Transverse colon (tissue), 4 donors: ENCODE data around the gene SMYD1. TPM values are rescaled to one million over a fixed set of nuclear protein-coding genes. Genes with fewer than 3 reads are reported as not detected.

Experiments used
- DNase-seq: peaks from one replicate; pipeline ENCODE4 v3.0.0-alpha.2; 2019
- H3K27ac ChIP-seq, 4 donors: fragments of 200-600 bp; sonication (generic); 2 replicates each; pipeline ENCODE4 v1.5.1; 2016 to 2018; ENCODE audit warnings: inconsistent platforms in 4 of 4
- H3K27me3 ChIP-seq: fragments of 200-600 bp; sonication (generic); 2 replicates; pipeline ENCODE4 v1.5.1; 2017; ENCODE audit warnings: inconsistent platforms
- H3K36me3 ChIP-seq, 4 donors: fragments of 200-600 bp; sonication (generic); 2 replicates each; pipeline ENCODE4 v1.5.1; 2017 to 2019; ENCODE audit warnings: inconsistent platforms in 4 of 4
- H3K4me1 ChIP-seq, 4 donors: fragments of 200-600 bp; sonication (generic); 2 replicates each; pipeline ENCODE4 v1.5.1; 2017 to 2020; ENCODE audit warnings: inconsistent platforms in 4 of 4
- H3K4me3 ChIP-seq, 4 donors: fragments of 200-600 bp; sonication (generic); 1 replicate in 1 of 4; 2 replicates in 3 of 4; pipeline versions ENCODE4 v1.5.1 to v1.6.1; 2017 to 2019; ENCODE audit warnings: inconsistent platforms in 4 of 4
- H3K9me3 ChIP-seq, 2 donors: fragments of 200-600 bp; sonication (generic); 2 replicates each; pipeline ENCODE4 v1.5.1; 2017 to 2019; ENCODE audit warnings: inconsistent platforms in 2 of 2
- EP300 ChIP-seq: sonication (generic); formaldehyde crosslinking; IDR thresholded peaks from one replicate; pipeline ENCODE4 v1.6.1; 2017; ENCODE audit warnings: antibody characterized with exemption, low read depth
- POLR2A ChIP-seq: fragments of 450-650 bp; IDR thresholded peaks from one replicate; pipeline ENCODE4 v1.6.1; 2016; ENCODE audit warnings: antibody characterized with exemption, mild to moderate bottlenecking, moderate library complexity
- POLR2AphosphoS5 ChIP-seq, 3 donors: sonication (generic); formaldehyde crosslinking; IDR thresholded peaks; one replicate each; pipeline ENCODE4 v1.6.1; 2016; ENCODE audit warnings: antibody characterized with exemption in 3 of 3
- WGBS, 2 donors: methylation state at CpG; one replicate each; pipeline ENCODE4 v1.1.5; 2018; ENCODE audit warnings: low coverage in 1 of 2; 5-methylcytosine and 5-hydroxymethylcytosine counted together
- in situ Hi-C, 4 donors: fragments of 200-750 bp; cut with MboI; loops; one replicate each; pipeline versions ENCODE4 v1.15.0 to v1.15.1; 2017; ENCODE audit warnings: low sequenced_read_pairs in 3 of 4, low pct_ligation_motif_present in 1 of 4, low pct_unique_long_range_greater_than_20kb in 1 of 4
- intact Hi-C: fragments of 100-400 bp; cut with DNase I; formaldehyde crosslinking; loops from one replicate; pipeline ENCODE4 v1.15.1; 2023; ENCODE audit warnings: low total_unique reads
- total RNA-seq, 4 donors: library from RNA; depleted of rRNA; stranded (reverse); fragments of >200 nt; gene quantifications; one replicate each; pipeline ENCODE4 v1.1.0, GENCODE V29; 2016
- TF ChIP-seq, protein P1 (sequence below), 5 experiments: fragments of 200-600 bp in 3 of 5; fragments of 450-650 bp in 2 of 5; sonication (generic) in 3 of 5; IDR thresholded peaks; 1 replicate in 2 of 5; 2 replicates in 3 of 5; pipeline ENCODE4 v1.5.1; 2016 to 2017; ENCODE audit warnings: antibody characterized with exemption in 5 of 5, inconsistent platforms in 3 of 5, mild to moderate bottlenecking in 2 of 5, moderate library complexity in 1 of 5

Gene SMYD1
- total RNA-seq, 4 donors from 2014 or later = 1.6 to 48.6 (median 3.2) TPM

DNA sequence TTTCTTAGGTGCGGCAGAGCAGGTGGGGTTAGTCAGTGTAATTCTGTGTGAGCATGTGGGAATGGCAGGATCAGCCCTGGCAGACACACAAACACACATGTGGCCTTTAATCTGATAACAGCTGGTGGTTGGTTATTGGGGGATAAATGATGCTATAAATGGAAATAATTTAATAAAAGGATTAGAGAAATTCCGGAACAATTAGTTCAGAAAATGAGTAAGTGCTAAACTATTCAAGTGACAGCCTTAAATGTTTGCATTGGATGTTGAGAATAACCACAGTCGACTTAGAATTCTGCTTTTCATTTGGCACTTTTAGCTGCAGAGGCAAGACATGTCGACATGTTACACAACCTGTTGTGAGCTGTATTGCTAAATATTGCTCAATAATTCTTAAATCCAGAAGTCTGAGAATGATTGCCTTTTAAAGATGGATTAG, 7.2 kb downstream of the SMYD1 start:
- in situ Hi-C loops = no loop called here
- Histone ChIP-seq H3K9me3 (no peaks in the 10 kb centered on the region), H3K27me3 (no peaks in the 10 kb centered on the region), H3K27ac (peak overlapping the region in 2 of 4 donors; percentile 5 to 55), H3K4me1 (peaks cover 0 to 10% (median 0%) of the 10 kb centered on the region in 4 donors), H3K4me3 (no peak overlapping the region), H3K36me3 (no peaks in the 10 kb centered on the region)
- 64 to 69% methylated on average over 4 of the region's 4 CpGs for WGBS, 2 donors
- TF ChIP-seq, protein P1, sequence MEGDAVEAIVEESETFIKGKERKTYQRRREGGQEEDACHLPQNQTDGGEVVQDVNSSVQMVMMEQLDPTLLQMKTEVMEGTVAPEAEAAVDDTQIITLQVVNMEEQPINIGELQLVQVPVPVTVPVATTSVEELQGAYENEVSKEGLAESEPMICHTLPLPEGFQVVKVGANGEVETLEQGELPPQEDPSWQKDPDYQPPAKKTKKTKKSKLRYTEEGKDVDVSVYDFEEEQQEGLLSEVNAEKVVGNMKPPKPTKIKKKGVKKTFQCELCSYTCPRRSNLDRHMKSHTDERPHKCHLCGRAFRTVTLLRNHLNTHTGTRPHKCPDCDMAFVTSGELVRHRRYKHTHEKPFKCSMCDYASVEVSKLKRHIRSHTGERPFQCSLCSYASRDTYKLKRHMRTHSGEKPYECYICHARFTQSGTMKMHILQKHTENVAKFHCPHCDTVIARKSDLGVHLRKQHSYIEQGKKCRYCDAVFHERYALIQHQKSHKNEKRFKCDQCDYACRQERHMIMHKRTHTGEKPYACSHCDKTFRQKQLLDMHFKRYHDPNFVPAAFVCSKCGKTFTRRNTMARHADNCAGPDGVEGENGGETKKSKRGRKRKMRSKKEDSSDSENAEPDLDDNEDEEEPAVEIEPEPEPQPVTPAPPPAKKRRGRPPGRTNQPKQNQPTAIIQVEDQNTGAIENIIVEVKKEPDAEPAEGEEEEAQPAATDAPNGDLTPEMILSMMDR (IDR thresholded peaks at IDR 0.05) = no peak
- peak in 1 of 3 donors; percentile 21 for TF ChIP-seq POLR2AphosphoS5 (IDR thresholded peaks at IDR 0.05)
- intact Hi-C loops = no loop called here
- DNase-seq = no peak

DNA sequence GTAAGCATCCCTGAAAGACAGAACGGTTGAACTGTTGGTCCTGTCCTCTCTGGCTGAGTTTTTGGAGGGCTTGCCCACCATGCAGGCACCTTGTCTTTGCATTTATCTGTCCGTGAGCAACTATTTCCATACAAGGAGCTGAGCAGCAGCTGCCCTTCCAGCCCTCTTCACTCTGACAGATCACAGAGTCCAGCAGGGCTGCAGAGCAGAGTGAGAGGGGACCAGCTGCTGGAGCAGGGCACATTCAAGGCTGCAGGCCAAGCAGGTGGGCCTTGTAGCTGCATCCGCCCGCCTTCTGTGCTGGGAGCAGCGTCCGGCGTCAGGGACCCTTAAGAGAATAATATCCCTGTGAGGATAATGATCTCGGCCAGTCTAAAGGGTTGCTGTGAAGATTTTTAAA, 9.5 kb downstream of the SMYD1 start:
- no peak for DNase-seq
- Histone ChIP-seq H3K4me3 (no peak overlapping the region), H3K27me3 (no peaks in the 10 kb centered on the region), H3K9me3 (no peaks in the 10 kb centered on the region), H3K27ac (peak overlapping the region in 3 of 4 donors; percentile 25 to 65 (median 43)), H3K36me3 (no peaks in the 10 kb centered on the region), H3K4me1 (peaks cover 0 to 7% (median 0%) of the 10 kb centered on the region in 4 donors)
- intact Hi-C loops (no loop called here), in situ Hi-C loops (no loop called here)
- TF ChIP-seq POLR2A (no peak), EP300 (no peak)
- TF ChIP-seq, protein P1 (IDR thresholded peaks at IDR 0.05) = no peak
- 78 to 80% methylated on average over 6 to 8 of the region's 8 CpGs for WGBS, 2 donors

DNA sequence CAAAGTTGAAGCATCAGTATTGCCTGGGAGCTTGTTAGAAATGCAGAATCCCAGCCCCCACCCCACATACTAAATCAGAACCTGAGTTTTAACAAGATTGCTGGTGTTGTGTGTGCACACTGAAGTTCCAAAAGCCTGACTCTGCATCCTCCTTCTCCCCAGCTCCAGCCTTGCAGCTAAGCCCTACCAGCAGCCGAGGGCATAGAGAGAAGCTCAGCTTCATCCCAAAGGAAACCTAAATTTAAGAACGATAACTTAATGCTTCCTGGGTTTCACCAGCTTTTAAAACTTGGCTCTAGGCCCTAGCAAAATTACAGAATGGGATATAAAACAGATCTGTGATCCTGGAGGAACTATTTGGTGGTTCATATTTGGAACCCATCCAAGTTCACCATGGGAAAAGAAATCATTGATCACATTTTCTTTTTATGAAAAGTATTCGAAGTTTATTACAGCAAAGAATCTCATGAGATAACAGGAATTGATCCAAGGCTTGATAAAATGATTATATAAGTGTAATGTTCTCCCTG, 11.1 kb downstream of the SMYD1 start:
- TF ChIP-seq POLR2AphosphoS5 (IDR thresholded peaks at IDR 0.05) = no peak
- TF ChIP-seq EP300 = no peak
- TF ChIP-seq, protein P1 (IDR thresholded peaks at IDR 0.05) = no peak
- TF ChIP-seq POLR2A = no peak
- Histone ChIP-seq H3K4me3 (no peak overlapping the region), H3K27ac (peak overlapping the region in 2 of 4 donors; percentile 39 to 65), H3K36me3 (no peaks in the 10 kb centered on the region), H3K4me1 (peaks cover 0 to 7% (median 2%) of the 10 kb centered on the region in 4 donors), H3K27me3 (no peaks in the 10 kb centered on the region), H3K9me3 (no peaks in the 10 kb centered on the region)
- 0 to 35% methylated on average over 1 to 3 of the region's 3 CpGs for WGBS, 2 donors
- DNase-seq = no peak
- in situ Hi-C loops = no loop called here
- intact Hi-C loops = no loop called here

DNA sequence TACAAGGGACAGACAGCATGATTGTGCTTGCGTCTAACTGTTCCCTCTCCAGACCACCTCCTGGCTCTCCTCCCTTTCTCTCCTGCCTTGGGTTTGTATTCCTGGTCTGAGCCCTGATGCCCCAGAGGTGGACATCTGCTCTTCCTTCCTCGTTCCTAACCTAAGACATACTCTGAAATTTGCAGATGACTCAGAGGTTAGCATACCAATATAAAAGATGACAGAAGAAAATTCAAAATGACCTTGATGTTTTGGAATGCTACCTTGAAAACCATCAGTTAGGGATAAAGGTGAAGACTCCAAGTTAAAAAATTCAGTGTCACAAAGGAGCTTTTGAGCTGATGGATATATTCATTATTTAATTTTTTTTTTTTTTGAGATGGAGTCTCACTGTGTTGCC, 12.9 kb downstream of the SMYD1 start:
- Histone ChIP-seq H3K27me3 (no peaks in the 10 kb centered on the region), H3K4me1 (peaks cover 0 to 7% (median 2%) of the 10 kb centered on the region in 4 donors), H3K27ac (no peak overlapping the region), H3K36me3 (no peaks in the 10 kb centered on the region), H3K4me3 (no peak overlapping the region), H3K9me3 (no peaks in the 10 kb centered on the region)
- TF ChIP-seq POLR2A = no peak
- TF ChIP-seq EP300 = no peak
- TF ChIP-seq, protein P1 (IDR thresholded peaks at IDR 0.05) = no peak
- no peak for TF ChIP-seq POLR2AphosphoS5 (IDR thresholded peaks at IDR 0.05)
- in situ Hi-C loops (no loop called here), intact Hi-C loops (no loop called here)
- no peak for DNase-seq
- 67 to 81% methylated on average over 1 to 2 of the region's 2 CpGs for WGBS, 2 donors
